Hematopoietic multipotent progenitor cell (in vitro differentiated cells): ENCODE results near the gene BNC2. TPM values are rescaled to one million over a fixed set of nuclear protein-coding genes. Genes with fewer than 3 reads are reported as not detected.
A peak's percentile ranks its signal among the peaks of the same experiment; 100 is the strongest.

Experiments used
- DNase-seq, 3 donors: peaks; one replicate each; pipeline ENCODE4 v3.0.0-alpha.2; 2011 to 2015; ENCODE audit warnings: low read depth in 2 of 3, low spot score in 2 of 3
- total RNA-seq: library from RNA; depleted of rRNA; stranded (reverse); fragments of >200 nt; gene quantifications from one replicate; pipeline ENCODE4 v1.2.3, GENCODE V29; 2012

BNC2 gene
- total RNA-seq, 1 donor: under 0.01 TPM

DNA sequence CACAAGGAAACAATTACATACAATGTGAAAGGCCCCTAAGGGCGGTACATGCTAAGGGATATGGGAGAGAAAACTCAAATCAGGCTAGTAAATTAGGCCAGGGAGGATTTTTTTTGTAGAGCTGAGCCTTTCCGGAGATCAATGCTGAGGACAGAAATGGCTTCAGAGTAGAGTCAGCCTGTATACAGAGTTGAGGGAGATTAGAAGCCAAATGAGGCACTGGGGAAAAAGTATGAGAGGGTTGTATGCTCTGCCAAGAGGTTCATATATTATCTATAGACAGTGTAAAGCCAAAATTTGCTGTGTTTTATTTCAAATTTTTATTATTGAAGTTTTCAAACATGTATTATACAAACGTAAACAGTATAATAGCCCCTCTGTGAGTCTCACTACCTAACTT is 103.1 kb downstream of the BNC2 start:
- DNase-seq: no peak

DNA sequence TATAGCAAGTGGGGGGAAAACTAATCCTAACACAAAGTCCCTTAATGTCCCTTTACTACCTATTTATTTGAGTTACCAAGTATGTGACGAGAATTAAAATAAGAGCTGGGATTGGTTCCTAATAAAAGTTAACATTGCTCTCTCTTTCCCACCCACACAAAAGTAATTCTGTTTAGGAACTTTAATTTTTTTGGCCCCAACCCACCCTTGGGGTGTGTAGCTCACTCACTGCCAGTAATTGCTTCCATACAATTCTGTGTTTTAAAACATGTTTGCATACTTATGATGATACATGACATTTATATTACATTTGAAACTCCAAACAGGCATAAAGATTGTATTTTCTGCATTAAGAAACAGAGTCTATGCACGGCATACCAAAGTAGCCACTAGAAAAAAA is 106.5 kb downstream of the BNC2 start:
- DNase-seq: no peak

DNA sequence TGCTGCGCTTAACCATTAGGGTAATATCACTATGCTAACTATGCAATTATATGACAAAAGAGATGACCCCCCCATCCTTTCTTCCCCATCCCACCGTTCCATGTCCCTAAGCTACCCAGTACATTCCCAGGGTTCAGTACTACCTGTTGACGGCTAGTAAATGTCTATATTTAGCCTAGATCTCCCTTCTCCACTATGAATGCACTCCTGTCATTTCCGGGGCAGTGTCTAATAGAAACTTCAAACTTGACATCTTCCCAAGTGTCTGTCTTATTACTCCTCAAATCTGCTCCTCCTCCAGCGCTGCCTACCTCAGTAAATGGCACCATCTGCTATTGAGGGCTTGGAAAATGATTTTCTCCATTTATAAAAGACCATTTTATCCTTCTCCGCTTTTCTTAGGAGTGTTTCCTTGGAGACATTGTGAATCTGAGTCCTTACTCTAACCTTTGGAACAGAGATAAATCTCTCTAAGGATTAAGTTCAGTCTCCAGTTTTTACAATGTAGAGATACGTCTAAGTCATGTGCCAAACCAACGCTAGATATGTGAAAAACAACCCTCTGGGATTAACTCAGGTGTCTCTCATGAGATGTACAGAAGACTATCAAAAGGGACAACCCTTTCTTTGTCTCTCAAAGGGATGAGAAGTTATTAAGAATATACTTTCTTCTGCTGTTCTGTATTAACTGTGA is 114.9 kb downstream of the BNC2 start:
- no peak for DNase-seq

DNA sequence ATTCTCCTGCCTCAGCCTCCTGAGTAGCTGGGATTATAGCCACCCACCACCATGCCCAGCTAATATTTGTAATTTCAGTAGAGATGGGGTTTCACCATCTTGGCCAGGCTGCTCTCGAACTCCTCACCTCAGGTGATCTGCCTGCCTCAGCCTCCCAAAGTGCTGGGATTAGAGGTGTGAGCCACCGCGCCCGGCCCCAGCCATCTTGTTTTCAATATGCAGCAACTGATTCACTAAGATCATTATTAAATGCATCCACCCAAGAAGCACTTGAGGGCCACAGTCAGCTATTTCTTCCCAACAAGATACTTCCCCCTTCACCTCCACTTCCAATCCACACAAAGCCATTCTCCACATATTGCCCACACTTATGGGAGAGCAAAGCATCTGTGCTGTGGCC is 115.8 kb downstream of the BNC2 start:
- DNase-seq: no peak

DNA sequence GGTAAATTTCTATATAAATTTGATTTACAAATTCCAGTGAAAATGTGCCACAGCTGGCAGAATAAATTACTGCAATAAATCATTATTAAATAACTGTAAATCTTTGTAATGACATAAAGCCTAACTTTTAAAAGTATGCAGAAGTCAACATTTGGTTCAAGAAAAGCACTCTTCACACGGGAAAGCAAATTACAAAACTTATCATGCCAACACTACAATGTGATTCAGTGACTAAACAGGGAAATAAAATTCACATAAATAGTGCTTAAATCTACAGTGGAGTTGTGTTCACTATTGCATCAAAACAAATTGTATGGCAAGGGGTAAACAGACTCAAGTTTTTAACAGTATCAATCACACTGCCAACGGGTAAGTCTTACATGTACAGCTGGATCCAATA is 117.2 kb downstream of the BNC2 start:
- DNase-seq: no peak

DNA sequence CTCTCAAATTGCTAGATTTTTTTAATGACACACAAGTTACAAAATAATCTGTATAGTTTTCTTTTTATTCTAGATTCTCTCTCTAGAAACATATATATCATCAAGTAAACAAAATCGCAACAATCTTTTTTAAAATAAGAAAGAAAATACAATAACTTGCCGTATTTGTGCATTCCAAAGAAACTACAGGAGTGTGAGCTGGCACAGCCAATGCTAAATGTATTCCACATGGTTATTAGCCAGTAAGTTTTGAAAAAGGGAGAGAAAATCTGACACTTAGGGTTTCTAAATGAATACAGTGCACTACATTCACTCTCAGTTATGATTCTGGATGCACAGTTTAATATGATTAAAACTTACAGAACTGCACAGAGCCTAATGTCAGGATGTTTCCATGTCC is 117.9 kb downstream of the BNC2 start:
- DNase-seq: no peak

DNA sequence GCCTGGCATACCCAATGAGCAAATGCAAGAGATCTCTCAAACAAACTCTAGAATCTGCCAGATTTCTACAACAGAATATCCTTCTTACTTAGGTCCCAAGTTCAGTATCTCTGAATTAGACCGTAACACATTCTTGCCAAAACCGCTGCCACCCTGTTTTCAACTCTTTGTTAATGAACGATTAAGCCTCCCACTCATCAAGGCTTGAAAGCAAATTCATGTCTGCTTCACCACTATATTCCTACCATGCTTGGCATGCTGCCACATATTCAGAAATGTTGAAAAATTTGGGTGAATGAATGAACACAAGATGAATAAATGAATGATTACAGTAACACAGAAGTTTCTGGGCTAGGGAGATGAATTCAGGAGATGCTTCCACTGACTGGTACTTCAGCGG is 119.9 kb downstream of the BNC2 start:
- DNase-seq: no peak

DNA sequence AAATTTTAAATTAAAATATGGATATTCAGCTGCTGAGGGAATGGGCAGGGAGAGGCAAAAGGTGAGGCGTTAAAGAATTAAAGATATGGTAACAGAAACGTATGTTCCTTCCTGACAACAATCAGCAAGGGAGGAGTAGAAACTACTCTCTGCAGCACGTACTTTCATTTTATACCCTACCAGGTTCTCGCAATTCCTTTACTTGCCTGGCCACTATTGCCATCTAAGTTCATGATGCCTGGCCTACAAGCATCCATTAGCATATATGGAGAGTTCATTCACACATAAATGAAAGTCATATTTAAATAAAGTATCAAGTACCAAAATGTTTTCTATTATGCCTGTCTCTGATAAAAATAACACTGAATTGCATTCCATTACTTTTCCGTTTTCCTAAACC is 125.1 kb downstream of the BNC2 start:
- no peak for DNase-seq

DNA sequence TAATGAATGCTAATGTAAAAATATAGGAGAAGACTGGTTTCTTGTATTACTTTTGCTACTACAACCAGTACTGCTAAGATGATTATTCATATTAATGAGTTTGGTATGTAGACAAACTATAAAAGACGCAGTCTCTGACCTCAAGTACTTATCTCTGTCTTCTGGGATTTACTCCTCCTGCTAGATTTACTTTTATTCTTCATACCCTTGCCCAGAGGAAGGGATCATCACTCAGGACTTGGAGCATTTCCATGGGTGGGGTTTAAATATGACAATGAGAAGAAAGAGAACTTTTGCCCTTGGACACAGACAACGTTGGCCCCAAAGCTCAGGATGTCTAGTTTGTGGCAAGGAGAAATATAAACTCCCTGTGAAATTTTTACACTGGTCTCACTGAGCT is 126.1 kb downstream of the BNC2 start:
- no peak for DNase-seq

DNA sequence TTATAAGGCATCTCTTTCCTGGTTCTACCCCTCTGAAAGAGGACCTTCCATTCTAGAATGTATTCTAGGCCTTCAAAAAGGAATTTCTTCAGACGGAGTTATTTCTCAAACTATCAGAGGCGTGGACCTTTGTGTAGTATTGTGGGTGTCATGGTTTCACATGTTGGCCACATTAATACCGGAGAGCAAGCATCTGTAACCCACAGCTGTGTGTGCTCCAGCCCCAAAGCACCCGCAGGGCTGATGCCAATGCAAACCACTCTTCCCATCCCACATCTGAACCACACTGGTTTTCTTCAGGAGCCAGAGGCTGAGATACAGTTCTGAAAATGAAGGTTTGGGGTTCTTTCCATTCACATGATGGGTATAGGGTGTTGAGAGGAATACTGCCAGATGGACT is 127.1 kb downstream of the BNC2 start:
- DNase-seq: no peak

DNA sequence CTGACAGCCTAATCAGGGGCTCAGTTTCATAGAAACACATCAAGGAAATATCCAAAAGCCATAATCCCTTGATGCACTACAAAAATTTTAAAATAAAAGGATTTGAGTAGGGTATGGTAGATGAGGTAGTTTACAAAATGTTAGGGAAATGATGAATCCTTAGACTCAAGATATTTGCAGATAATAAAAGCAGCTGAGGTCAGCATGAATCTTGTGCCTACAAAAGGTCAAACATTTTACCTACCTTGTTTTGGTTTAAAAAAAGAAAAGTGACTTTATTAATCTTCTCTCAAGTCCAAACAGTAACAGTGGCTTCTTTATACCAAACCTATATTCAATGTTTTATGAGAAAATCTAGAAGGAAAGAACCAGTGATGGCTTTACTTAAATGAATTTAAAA is 135.5 kb downstream of the BNC2 start:
- no peak for DNase-seq

DNA sequence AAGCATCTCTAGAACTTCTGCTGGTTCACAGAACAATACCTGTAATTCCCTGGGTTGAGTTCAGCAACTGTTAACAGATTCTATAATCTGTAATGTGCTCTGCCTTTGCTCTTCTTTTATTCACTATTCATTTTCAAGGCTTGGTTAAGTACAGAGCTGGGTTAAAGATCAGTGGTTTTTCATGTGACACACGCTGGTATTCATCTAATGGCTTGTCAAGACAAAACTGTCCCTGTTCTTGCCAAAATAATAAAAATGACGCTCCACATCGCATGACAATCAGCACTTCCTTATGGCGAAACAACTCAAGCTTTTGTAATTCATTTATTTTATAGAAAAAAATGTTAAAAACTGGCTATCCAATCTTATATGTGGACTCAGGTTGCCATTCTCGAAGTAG is 137.9 kb downstream of the BNC2 start:
- DNase-seq: no peak

DNA sequence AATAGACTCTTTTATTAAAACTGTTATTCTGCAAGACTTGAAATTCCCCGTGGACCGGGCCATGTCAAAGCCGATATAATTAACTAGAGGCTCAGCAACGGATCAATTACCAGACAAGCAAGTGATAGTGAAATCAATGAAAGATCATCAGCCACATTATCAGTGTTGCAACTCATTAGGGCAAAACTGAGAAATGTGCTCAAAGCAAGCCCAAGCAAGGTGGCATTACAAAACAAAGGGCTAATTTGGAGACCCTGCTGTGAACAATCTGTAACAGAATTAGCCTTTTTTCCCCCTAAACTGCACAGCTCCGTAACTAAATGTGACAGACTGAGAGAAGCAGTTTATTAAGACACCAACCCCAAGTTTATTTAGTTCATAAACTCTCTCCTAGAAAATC is 140.3 kb downstream of the BNC2 start:
- DNase-seq: no peak

DNA sequence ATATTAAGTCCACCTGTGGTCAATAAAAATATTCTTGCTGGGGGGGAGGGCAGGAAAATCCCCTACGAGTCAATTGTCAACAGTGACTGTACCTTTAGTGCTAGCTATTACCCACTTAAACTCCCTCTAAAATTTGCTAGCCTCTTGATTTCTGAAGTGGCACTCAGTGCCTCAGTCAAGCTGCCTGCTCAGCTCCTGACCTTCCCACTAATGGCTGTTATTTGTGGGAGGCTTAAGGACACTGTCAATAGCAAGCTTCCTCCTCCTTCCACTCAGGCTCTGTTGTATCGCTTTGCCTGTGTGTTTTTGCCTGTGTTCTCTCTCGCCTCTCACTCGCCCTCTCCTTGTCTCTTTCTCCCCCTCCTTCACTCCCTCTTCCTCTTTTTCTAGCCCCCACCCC is 140.8 kb downstream of the BNC2 start:
- DNase-seq: no peak

DNA sequence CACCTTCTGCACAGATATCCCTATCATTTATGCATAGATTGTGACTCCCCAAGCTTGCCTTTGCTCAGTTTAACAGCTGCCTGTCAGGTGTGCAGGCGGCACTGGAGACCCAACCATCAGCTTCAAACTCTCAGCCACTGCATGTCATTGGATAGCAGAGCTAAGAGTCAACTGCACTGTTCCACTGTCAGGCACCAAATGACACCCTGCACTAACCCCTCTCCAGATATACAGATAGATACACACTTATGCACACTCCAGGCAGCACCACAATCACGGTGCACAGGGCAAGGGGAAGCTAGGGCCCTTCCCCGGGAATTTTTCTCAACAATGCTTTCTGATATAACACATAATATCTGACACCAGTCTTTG is 142.3 kb downstream of the BNC2 start:
- no peak for DNase-seq

DNA sequence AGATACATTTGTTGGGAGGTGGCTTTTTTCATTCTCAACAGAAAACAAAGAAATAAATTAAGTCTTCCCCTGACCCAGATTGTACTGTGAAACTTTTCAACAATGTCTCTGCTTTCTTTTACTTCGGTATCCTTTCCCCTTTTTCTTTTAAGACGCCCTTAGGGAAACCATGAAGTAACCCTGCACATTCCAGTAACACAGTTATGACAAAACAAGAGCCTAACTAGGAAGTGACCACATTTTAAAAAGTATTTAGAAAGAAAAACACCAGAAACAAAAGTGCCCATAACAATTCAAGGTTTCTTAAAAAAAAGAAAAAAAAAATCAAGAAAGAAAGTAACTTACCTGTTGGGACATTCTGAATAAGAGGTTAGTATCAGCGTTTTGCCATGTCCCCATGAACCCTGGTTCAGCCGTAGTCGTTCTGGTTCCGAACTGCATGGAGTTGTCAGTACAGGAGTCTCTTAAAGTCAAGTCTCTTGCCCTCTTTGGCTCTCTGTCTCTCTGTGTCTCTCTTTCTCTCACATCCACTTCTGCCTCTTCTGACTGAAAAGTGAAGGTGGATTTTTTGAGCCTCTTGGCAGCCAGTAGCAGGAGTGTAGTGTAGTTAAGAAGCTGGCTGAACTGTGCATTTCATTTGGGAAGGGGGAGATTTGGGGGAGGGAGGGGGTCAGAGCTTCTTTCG is 142.9 kb downstream of the BNC2 start:
- no peak for DNase-seq

DNA sequence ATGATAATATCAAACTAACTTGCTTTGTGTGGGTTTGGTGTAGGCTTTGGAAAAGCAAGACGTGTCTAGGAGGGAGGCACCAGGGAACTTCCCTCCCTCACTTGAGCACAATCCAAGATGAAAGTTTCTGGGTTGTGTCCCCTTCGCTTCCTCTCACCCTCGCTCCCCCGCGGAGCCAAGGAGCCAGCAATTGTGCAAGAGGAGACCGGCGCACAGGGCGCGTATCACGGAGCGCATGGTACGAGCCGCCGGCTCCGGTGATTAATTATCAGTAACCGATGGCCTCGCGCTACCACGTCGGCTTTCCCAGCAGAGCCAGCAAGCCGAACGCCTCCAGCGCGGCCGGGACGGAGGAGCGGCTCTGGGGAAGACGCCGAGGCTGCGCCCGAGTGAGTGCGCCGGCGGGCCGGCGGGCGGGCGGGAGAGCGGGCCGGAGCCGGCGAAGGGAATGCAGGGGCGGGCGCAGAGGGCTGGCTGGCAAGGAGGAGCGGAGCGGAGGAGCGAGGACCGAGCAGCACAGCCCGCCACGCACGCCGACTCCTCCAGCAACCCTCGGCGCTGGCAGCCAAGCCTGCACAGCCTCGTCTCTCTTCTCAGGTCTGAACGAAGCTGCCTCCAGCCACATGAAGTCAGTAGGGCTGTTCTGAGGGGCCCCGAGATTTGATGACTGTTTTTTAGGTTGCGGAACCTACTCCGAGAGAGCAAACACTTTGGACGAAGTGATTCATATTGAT is 143.6 kb downstream of the BNC2 start:
- DNase-seq: peak in 2 of 3 donors; percentile 25 to 33

DNA sequence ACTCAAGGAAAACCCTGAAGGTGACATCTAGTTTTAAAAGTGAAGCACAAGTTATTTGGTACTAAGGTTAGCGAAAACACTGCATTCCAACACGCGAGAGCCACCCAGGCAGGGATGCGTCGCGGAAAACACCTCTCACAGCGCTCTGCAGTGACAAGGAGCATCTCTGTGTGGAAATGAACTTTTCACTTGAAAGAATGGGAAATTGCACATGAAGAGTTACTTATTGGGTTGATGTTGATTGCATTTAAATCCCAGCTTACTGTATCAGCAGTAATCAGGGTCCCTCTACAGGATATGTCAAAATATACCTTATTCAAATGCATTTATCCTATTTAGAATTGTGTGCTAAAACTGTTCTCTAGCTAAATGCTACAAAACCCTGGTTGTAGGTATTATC is 144.4 kb downstream of the BNC2 start:
- peak in 1 of 3 donors; percentile 21 for DNase-seq

DNA sequence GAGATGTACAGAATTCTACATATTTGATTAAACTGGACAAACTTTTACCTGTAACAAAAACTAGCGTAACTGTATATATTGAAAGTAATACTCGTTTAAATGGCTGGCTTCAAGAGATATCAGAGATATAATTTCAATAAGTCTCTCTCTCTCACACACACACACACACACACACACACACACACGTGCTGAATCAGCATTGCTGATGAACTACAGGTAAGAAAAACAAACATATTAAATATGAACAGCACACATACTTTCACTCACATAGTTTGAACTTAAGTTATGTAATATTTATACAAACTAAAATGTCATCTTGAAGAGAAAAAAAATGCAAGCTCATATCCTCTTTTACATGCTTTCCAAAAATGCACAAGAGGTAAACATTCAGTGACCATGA is 145.4 kb downstream of the BNC2 start:
- DNase-seq: no peak

DNA sequence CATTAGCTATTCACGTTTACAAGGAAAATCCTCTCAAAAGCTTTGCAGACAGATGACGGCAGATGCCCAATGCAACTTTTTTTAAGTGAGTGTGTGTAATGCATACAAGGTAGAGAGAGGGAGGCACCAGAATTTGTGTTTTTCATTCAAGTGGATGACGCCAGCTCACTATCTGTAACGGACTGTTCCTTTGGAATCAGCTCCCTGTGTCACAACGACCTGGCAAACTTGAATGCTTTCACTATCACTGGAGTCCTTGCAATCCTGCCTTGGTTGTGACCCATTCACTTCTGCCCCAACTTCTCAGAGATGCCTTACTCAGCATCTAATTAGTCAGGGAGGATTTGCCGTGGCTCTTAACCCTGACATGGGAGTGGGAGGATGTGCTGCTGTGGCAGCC is 148.5 kb downstream of the BNC2 start:
- DNase-seq: no peak

DNA sequence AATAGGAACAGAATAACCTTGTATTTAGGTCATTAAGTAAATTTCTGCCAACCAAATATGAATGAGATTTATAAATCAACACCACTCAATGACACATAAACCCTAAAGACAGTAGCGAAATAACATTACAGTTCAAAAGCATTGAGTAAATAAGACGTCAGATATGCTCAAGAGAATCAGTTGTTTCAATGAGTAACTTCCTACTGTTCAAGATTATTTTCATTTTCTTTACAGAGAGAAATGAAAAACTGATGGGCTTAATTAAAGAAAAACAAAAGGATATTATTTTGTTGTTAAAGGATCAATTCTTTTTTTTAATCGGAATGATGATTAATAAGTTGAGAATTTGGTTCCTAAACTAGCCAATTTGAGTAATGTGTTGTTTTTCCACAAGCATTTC is 150.1 kb downstream of the BNC2 start:
- no peak for DNase-seq

DNA sequence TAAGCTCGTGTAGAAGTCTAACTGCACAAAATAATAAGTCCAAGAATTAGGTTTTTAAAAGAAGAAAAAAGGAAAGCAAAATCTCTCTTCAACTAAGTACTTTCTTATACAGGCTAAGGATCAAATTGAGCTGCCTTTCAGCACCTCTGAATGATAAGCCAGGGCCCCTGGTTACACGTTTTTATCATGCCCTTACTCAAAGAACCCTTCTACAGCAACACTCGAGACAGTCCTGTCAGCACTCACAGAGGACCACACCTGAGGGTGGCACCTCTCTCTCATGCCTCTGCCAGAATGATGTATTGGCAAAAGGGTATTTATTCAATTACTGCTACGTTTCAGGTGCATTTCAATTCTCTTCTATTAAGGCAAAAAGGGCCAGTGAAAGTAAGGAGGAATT is 150.5 kb downstream of the BNC2 start:
- DNase-seq: no peak
